HG02623 (cell line): ENCODE results near the gene KRTAP5-9.
"Not testable (repeated sequence)": the region's sequence is repeated elsewhere in the genome, so short reads cannot be mapped to it uniquely, and the experiment has no call there.

ENCODE experiments used
- ATAC-seq: cut with Tn5 transposase; IDR thresholded peaks from one replicate; pipeline ENCODE4 v1.9.1; 2021; ENCODE audit warnings: moderate library complexity; ENCODE audit not compliant: unreplicated experiment

KRTAP5-9 gene

DNA sequence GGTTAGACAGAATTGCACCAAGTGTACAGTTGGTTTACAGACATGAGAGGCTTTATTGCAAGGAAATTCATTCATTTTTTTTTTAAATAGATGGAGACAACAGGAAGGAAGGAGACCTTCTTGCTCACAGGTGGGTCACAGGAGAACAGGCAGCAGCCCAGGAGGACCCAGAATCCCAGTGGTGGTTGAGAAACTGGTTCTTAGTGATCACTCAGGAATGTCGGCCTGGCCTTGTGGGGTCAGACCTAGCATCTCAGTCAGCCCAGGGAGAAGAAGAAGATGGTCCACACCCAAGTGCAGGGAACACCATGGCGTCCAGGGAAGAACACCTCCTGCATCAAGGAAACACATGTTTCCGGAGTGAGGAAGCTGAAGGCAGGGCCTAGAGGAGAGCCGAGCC lies 33.6 kb downstream of the KRTAP5-9 start:
- ATAC-seq: no peak

DNA sequence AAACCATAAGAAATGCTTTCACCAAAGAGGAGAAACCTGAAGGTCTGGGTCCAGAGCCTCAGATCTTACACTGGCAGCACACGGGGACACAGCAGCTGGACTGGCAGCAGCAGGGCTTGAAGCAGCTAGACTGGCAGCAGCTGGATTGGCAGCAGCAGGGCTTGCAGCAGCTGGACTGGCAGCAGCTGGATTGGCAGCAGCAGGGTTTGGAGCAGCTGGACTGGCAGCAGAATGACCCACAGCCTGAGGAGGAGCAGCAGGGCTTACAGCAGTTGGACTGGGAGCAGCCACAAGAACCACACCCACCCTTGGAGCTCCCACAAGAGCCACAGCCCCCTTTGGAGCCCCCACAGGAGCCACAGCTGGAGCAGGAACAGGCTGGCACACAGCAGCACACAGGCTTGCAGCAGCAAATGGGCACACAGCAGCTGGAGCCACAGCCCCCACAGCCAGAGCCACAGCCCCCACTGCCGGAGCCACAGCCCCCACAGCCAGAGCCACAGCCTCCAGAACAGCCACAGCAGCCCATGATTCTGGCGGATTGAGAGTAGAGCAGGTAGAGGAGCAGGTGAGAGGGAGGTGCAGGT lies 34.2 kb downstream of the KRTAP5-9 start, which contains the start of gene KRTAP5-11:
TSS of gene KRTAP5-11 (minus strand) at position 567 of the 587 bp plus-strand sequence. CDS start at position 529, 38 bp downstream.
- no peak for ATAC-seq

DNA sequence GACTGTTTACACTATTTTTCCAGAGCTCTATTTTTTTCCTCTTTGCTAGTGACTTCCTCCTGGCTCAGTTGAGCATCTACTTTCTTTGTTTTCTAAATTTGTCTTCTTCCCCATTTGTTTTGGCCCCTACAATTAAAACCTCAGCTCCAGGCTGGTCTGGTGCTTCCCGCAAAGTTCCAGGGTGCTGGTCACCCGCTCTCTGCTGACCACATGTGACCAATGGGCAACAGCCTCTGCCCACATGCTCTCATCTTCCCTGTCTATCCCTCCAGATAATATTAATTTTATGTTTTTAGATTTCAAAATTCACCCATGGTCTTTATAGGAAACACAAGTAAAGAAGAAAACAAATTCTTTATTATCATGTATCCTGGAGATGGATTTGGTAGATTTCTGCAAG lies 34.7 kb downstream of the KRTAP5-9 start:
- not testable (repeated sequence) for ATAC-seq

DNA sequence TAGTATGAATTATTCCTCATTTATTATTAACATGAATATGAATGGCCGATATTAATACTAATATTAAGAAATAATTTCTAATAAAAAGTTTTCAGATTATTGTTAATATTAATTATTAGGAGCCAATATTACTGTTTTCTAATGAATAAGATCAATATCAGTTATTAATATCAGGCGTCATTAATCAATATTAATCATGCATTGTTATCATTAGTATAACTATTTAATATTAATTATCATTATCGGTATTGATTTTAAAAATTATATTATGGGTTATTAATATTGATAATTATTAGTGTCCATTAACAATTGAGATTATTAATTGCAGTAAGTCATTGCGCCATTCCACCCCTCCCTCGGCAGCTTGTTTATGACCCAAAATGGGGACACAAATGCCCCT lies 37.5 kb downstream of the KRTAP5-9 start:
- not testable (repeated sequence) for ATAC-seq

DNA sequence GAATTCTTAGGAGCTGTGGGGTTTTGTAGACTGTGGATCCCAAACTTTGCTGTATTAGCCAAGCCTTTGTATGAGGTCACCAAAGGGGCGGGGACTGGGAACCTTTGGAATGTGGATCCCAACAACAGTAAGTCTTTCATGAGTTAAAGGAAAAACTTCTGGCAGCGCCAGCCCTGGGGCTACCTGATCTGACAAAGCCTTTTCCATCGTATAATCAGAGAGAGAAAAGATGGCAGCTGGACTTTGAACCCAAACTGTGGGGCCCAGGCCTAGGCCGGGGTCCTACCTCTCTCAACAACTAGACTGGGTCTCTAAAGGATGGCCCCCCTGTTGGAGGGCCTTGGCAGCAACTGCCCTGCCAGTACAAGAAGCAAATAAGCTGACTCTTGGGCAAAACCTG lies 40.1 kb downstream of the KRTAP5-9 start:
- not testable (repeated sequence) for ATAC-seq

DNA sequence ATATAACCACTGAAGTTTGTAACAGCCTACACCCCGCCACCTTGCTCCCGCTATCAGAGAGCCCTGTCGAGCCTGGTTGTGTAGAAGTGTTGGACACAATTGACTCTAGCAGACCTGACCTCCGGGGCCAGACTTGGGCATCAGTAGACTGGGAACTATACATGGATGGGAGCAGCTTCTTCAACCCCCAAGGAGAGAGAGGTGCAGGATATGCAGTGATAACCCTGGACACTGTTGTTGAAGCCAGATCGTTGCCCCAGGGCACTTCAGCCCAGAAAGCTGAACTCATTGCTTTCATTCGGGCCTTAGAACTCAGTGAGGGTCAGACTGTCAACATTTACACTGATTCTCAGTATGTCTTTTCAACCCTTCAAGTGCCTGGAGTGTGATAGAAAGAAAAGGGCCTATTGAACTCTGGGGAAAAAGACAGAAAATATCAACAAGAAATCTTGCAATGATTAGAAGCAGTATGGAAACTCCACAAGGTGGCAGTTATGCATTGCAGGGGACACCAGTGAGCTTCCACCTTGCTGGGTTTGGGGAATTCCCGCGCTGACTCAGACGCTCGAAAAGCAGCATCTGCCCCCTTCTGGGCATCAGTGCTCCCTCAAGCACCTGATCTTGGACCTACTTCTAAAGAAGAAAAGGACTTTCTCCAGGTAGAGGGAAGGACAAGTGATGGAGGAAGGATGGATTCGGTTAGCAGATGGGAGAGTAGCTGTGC lies 40.8 kb downstream of the KRTAP5-9 start:
- ATAC-seq: not testable (repeated sequence)

DNA sequence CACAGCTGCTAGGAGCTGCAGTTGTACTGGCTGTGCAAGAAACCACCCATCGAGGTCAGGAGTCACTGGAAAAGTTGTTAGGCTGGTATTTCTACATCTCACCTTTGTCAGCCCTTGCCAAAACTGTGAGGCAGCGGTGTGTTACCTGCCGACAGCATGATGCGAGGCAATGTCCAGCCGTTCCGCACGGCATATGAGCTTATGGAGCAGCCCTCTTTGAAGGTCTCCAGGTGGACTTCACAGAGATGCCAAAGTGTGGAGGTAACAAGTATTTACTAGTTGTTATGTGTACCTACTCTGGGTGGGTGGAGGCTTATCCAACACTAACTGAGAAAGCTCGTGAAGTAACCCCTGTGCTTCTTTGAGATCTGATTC lies 41.3 kb downstream of the KRTAP5-9 start:
- ATAC-seq: not testable (repeated sequence)
